ENCODE results near the gene UTP25.

UTP25 gene

GRCh38 chr1:209845408-209845725 is 17.6 kb downstream of the UTP25 start:
- no peak for DNase-seq

GRCh38 chr1:209849388-209849787 is 21.6 kb downstream of the UTP25 start:
- DNase-seq: no peak

DNA sequence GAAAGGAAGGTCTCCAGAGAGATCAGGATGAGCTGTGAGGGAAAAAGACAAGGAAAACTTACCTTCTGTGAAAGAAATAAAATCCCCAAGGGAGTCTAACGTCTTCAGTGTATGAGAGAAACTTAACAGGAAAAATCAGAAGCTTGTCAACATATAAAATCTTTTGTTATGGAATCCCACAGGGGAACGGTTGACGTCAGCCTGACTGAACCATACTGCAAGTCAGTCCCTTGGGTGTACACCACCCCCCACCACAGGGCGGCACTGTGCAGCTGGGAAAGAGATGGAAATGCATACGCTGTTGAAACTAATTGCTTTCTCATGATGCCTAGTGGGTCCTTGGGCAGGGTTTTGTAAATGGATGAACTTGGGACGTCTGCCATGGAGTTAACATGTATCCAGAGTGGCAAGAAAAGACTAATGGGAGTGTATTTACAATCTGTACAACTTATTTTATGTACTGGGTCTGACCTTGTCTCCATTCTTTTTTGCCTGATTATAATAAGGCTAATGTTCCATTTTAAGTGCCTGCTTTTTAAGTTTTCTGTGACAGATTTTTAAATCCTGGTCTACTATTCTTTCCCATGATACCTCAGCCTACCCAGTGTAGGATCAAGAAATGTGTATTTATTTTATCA is 22.7 kb downstream of the UTP25 start:
- DNase-seq: no peak

DNA sequence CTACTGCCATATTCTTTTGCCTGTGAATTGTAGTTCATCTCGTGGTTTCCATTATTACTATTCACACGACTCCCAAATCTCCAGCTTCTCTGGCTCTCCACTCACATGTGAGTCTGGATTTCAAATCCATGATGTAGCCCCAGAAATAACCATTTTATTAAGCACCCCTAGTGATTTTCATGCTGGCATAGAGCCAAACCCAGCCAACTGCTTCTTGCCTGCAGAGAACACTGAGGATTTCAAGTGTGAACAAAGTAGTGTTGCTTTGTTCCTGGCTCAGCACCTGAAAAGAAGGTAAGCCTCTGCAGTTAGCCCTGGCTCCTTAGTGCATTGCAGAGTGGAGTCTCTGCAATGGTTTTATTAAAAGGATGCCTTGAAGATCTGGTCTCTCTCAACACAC is 25.9 kb downstream of the UTP25 start:
- no peak for DNase-seq

DNA sequence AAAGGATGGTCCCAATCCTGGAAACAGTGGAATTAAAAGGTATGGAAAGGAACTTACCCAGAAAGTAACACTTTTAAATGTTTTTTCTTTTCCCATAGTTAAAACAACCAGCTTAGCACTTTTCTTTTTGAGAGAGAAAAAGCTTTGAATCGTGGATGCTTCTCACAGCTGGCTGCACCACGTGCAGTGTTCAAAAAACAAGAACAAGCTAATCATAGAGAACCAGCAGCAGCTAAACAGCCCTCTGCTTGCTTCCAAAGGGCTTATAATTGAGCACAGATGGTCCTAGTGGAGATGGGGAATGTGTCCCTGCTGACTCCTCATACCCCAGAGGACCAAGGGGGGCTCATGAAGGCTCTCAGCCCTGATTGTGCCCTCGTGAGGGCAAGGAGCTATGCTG is 26.4 kb downstream of the UTP25 start:
- DNase-seq: no peak

- DNase-seq: no peak
These were observed 27.2 kb downstream of the UTP25 start for GRCh38 chr1:209855006-209855405.

DNA sequence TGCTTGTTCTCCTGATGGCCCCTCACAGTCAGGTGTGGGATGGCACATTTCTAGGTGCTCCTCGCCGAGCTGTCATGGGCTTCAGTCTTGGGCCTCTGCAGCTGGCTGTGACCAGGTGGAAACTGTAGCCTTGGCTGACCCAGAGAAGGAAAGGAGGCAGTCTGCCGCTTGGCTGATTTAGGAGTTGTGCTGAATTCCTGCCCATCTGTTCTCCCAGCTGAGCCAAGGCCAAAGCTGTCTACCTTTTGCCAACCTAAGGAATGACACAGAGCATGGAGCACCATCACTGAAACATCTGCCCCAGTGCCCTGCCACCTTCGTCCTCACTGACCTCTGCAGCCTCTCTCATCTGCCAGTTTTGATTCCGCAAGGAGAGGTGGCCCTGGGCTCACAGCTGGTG is 27.9 kb downstream of the UTP25 start:
- no peak for DNase-seq

GRCh38 chr1:209858561-209859103 is 30.9 kb downstream of the UTP25 start:
- no peak for DNase-seq

DNA sequence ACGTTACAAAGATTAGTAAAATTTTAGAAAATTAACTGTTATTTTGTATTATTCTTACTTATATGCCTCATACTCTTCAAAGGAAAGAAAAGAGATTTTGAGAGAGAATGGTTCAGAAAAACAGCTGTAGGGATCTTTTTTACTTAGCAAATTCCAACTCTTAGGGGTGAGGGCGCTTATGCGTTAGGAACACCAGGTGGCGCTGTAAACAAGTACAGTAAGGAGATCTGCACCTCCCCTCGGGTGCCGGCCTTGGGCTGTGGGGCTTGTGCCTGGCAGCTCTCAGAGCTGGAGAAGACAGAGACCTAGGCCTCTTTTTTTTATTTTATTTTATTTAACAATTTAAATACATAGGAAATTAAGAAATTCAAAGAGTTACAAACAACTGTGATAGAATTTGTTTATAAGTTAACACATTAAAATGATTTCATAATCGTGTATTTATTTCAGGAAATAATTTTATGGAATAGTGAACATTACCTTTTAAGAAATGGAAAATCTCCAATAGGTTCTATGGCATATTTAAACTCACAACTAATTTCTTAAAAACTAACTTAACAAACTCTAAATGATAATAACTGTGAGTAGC is 32.6 kb downstream of the UTP25 start:
- peak; percentile 67 for DNase-seq

- no peak for DNase-seq
These were observed 33.5 kb downstream of the UTP25 start for GRCh38 chr1:209861242-209861641.

DNA sequence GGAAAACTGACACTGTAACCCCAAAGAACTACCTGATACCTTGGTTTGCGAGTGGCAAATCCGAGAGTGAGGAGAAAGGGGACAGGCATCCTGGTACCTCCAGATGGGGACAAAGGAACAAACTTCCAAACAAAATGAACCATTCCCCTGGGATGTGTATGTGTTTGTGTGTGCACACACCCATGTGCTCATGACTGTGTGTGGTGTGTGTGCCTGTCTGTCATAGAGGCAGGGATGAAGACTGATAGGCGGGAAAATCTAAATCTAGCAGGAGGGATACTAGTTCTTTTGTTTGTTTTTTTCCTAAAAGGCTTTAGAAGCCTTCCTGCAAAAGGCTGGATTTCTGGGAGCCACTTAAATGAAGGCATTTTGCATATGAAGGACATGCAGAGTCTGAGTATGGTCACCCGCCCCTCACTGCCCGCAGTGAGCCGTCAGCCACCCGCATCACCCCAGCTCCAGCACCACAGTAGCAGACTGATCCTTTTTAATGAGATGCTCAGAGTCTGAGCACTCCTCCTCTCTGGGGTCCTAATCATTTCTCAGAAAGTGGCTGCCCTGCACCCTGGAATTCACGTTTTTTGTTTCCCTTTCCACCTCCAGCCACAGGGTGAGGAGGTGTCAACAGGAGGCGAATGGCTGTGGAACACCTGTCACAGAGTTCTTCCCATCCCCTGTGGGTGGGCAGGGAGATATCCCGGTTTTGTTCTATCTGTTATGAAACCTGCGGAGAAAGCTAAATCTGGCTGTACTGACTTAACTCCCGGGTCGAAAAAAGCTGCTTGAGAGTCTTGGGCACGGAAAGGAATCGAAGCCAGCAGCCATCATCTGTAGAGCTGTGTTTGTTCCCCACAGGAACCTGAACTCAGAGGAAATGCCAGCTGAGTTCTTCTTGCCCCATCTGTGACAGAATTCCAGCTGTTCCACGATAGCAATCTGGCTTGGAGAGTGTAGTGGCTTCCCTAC is 34.9 kb downstream of the UTP25 start:
- DNase-seq: no peak

DNA sequence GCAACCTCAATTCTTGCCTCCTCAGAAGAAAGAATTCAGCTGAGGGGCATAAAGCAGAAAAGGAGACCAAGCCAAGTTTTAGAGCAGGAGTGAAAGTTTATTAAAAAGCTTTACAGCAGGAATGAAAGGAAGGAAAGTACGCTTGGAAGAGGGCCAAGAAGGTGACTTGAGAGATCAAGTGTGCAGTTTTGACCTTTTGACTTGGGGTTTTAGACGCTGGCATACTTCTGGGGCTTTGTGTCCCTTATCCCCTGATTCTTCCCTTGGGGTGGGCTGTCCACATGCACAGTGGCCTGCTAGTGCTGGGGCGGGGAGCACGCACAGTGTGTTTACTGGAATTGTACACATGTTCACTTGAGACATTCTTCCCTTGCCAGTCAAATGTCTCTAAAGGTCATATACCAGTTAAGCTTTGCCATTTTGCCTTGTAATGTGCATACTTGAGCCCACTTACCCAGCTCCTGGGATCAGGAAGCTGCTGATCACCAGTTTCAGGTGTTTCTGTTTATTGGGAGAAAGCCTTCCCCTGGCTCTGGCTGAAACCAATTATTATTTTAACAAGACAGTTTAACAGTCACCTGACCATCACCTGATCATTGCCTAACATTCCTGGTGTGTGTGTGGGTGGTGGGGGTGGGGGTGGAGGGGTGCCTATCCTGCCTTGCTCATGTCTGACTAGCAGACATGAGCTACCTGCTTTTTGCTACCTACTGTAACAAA is 36.2 kb downstream of the UTP25 start:
- no peak for DNase-seq

DNA sequence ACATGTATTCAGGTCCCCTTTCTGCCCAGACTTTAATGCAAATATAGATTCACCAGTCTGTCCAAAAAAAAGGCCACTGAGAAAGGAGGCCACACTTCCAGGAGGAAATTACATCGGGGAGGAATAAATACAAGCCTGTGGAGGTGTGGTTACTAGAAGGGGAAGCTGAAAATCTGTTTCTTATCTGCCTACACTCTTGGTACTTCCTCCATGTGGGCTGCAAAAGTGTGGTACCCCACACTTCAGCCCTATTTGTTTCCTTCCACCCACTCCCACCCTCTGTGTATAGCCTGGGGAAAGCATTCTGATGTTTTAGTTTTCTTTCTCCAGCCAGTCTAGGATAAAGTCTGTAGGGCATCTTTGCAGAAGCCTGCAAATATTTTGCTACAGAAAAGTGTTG is 38.4 kb downstream of the UTP25 start:
- DNase-seq: no peak

DNA sequence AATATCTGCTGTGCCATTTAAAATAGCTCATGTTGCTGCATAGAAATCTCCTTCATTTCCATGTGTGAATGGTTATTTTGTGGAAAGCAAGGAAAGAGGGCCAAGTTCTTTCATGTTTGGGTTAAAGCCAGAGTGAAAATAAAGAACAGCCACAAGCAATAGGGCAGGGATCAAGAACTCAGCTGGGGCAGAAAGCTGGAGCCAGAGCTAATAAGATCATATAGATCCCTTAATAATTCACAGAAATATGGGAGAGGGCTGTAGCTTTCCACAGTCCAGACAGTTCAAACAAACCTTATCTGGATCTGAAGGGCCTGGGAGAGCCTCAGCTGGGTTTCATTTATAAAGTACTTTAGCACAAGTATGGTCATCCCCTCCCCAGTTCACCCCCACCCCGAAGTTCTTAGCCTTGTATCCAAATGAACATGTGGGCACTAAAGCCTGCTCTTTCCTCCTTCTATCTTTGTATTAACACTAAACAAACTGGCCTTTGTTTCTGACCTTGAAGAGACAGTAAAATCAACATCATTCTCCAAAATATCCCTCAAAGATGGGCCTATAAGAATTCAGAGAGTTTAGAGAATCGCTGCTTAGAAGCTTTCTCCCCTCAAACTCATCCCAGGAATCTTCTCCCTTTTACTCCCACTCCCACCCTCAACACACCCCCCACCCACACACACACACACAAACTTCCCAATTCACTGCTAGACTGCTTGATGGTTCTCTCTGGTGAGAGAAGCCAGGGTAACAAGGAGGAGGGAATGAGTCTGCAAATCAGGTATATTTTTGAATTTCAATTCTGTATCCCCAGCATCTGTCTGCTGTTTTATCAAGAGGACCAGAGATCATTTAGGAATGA is 41.7 kb downstream of the UTP25 start:
- no peak for DNase-seq

DNA sequence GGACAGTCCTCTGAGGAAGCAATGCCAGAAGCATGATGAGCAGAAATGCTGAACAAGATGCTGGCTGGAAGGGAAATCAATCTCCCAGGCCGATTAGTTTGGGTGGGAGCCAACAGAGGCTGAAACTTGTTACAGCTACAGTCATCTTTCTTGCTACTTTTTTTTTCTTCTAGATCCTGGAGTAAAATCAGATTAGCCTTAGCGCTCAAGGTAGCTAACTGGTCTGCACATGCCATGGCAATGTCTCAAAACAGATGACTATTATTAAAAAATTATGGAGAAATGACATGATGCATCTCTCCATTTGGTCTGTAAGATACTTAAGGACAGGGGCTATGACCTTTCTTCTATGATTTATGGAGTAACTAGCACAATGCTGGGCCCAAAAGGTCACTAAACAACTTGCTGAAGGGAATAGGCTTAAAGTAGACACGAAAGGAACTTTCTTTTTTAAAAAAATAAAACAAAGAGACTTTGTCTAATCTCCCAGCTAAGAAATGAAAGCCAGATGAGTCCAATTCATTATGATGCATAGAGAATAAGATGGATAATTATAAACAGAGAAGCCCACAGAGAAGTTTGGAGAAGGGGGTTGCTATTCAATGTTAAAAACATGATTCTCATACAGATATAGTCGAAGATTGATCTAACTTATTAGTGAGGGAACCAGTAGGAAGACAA is 42.5 kb downstream of the UTP25 start:
- no peak for DNase-seq

DNA sequence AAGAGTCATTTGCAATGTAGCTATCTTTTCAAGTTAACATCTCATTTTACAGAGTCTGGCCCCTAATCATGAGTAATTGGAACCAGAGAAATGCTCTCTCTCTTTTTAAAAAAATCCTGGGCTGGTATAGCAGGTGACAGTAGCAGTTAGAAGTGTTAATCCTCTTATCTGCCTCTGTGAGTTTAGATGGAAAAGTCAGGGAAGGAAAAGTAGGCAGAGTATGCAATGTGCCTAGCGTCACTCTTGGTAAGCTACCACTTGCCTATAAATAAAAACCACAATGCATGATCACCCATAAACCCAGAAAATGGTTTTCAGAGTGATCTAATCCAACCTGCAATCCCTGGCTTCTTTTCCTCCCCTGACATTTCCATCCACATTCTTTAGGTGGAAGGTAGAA is 43.2 kb downstream of the UTP25 start:
- no peak for DNase-seq

GRCh38 chr1:209871430-209871829 is 43.7 kb downstream of the UTP25 start:
- no peak for DNase-seq

DNA sequence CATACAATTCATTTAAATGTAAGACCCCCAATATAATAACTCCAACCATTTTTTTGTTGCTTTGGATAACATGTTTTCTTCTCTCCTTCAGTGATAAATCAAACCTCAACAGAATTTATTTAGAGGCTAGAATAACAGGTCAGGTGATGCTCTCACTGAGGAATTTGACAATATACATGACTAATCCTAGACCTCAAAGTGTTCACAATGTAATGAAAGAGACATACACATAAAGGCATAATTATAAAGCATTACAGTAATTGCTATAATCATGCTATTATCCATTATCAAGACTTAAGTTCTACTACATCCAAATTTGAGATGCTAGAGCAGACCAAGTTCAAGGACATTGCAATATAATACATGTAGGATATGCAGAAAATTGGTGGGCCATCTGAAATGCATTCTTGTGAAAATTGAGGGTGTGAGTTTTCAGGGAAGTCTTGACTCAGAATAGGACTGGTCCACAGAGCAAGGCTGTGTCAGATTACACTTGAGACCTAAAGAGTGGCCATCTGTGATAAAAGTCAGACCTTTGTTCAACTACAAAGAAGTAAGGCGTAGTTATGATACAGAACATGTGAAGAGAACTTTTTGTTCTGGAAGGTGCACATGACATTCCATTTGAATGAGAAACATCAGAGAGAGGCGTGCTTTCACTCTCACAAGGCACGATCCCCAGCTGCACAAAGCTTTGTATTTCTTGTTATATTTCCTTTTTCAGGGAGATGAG is 45.5 kb downstream of the UTP25 start:
- no peak for DNase-seq

DNA sequence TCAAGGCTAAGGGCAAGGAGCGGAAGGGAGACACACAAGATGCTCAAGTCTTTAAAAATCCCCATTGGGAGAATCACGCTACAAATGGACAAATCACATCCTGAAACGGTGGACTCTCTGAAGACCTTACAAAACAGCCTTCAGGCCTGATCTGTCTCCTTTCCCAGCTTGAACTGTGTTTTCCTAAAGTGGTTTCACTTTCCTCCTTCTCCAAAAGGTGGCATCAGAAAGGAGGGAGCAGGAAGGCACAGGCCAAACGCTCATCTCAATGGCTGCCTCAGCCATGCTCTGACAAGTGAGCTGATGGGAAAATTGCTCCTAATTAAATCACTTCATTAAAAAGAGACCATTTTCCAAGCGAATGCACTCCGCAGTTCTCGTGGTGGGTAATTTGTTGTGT is 47.7 kb downstream of the UTP25 start:
- DNase-seq: no peak

GRCh38 chr1:209876078-209876800 is 48.5 kb downstream of the UTP25 start:
- no peak for DNase-seq
